IPS DF 6.9 (cell line): ENCODE results near the gene CCDC91.

ENCODE experiments used
- DNase-seq: peaks from one replicate; pipeline ENCODE4 v3.0.0-alpha.2; 2013; ENCODE audit warnings: low read depth, low spot score
- H3K27ac ChIP-seq: one replicate; pipeline ENCODE4 v1.5.1; 2013; ENCODE audit warnings: low read length, control low read depth
- H3K27me3 ChIP-seq: 2 replicates; pipeline ENCODE4 v1.6.1; 2013; ENCODE audit warnings: mild to moderate bottlenecking, low read length; ENCODE audit not compliant: control insufficient read depth, insufficient read depth
- H3K36me3 ChIP-seq: 2 replicates; pipeline ENCODE4 v1.6.1; 2013; ENCODE audit warnings: low read length; ENCODE audit not compliant: control insufficient read depth, insufficient read depth
- H3K4me1 ChIP-seq: 2 replicates; pipeline ENCODE4 v1.6.1; 2013; ENCODE audit warnings: low read length; ENCODE audit not compliant: control insufficient read depth, insufficient read depth
- H3K4me3 ChIP-seq: 2 replicates; pipeline ENCODE4 v1.5.1; 2013; ENCODE audit warnings: mild to moderate bottlenecking, low read length
- H3K9me3 ChIP-seq: 2 replicates; pipeline ENCODE4 v1.6.1; 2013; ENCODE audit warnings: low read length, inconsistent platforms; ENCODE audit not compliant: control insufficient read depth, insufficient read depth
- WGBS: extraction: QIAGEN DNeasy Blood & Tissue Kit; methylation state at CpG from one replicate; pipeline ENCODE4 v1.1.7; 2013; ENCODE audit warnings: mixed read lengths, missing lambda C conversion rate; ENCODE audit not compliant: insufficient read length, insufficient coverage; 5-methylcytosine and 5-hydroxymethylcytosine counted together

Gene CCDC91

GRCh38 chr12:28231248-28231647, 41.0 kb downstream of the CCDC91 start:
- H3K36me3 ChIP-seq = no peaks in the 10 kb centered on the region

GRCh38 chr12:28232211-28232928, 42.1 kb downstream of the CCDC91 start:
- H3K4me3 ChIP-seq = no peak overlapping the region
- no peak overlapping the region for H3K27ac ChIP-seq
- H3K27me3 ChIP-seq = no peaks in the 10 kb centered on the region
- no CpG with 5 or more reads among the region's 2 CpGs for WGBS
- DNase-seq = no peak
- no peaks in the 10 kb centered on the region for H3K9me3 ChIP-seq
- H3K36me3 ChIP-seq = no peaks in the 10 kb centered on the region
- H3K4me1 ChIP-seq = no peaks in the 10 kb centered on the region

More at GRCh38 chr12:28231248-28231647, 41.0 kb downstream of the CCDC91 start:
- no peak overlapping the region for H3K27ac ChIP-seq
- no peak for DNase-seq
- H3K9me3 ChIP-seq = no peaks in the 10 kb centered on the region
- H3K4me3 ChIP-seq = no peak overlapping the region
- H3K4me1 ChIP-seq = no peaks in the 10 kb centered on the region
- H3K27me3 ChIP-seq = no peaks in the 10 kb centered on the region

- no peaks in the 10 kb centered on the region for H3K27me3 ChIP-seq
- H3K9me3 ChIP-seq = no peaks in the 10 kb centered on the region
- no peak for DNase-seq
- no peak overlapping the region for H3K27ac ChIP-seq
- no peaks in the 10 kb centered on the region for H3K4me1 ChIP-seq
- H3K36me3 ChIP-seq = no peaks in the 10 kb centered on the region
- no peak overlapping the region for H3K4me3 ChIP-seq
These were observed 44.2 kb downstream of the CCDC91 start for GRCh38 chr12:28234444-28234843.

- Histone ChIP-seq H3K4me3 (no peak overlapping the region), H3K36me3 (no peaks in the 10 kb centered on the region), H3K4me1 (no peaks in the 10 kb centered on the region), H3K27ac (no peak overlapping the region), H3K9me3 (no peaks in the 10 kb centered on the region), H3K27me3 (no peaks in the 10 kb centered on the region)
- no CpG with 5 or more reads among the region's 1 CpG for WGBS
- no peak for DNase-seq
These were observed 44.8 kb downstream of the CCDC91 start for GRCh38 chr12:28235015-28235414.

GRCh38 chr12:28235985-28236384, 45.7 kb downstream of the CCDC91 start:
- Histone ChIP-seq H3K27me3 (no peaks in the 10 kb centered on the region), H3K36me3 (no peaks in the 10 kb centered on the region), H3K4me1 (no peaks in the 10 kb centered on the region), H3K27ac (no peak overlapping the region), H3K4me3 (no peak overlapping the region), H3K9me3 (no peaks in the 10 kb centered on the region)
- DNase-seq = no peak

GRCh38 chr12:28237423-28237822, 47.2 kb downstream of the CCDC91 start:
- no peaks in the 10 kb centered on the region for H3K4me1 ChIP-seq
- no peaks in the 10 kb centered on the region for H3K27me3 ChIP-seq
- DNase-seq = no peak
- no peaks in the 10 kb centered on the region for H3K36me3 ChIP-seq
- no peaks in the 10 kb centered on the region for H3K9me3 ChIP-seq
- no peak overlapping the region for H3K27ac ChIP-seq
- H3K4me3 ChIP-seq = no peak overlapping the region

- H3K36me3 ChIP-seq = no peaks in the 10 kb centered on the region
- H3K4me1 ChIP-seq = no peaks in the 10 kb centered on the region
- no peak overlapping the region for H3K4me3 ChIP-seq
- WGBS = no CpG with 5 or more reads among the region's 3 CpGs
- H3K9me3 ChIP-seq = no peaks in the 10 kb centered on the region
- H3K27me3 ChIP-seq = no peaks in the 10 kb centered on the region
- no peak overlapping the region for H3K27ac ChIP-seq
- DNase-seq = no peak
These were observed 49.7 kb downstream of the CCDC91 start for GRCh38 chr12:28239918-28240317.

GRCh38 chr12:28240853-28241252, 50.6 kb downstream of the CCDC91 start:
- Histone ChIP-seq H3K4me1 (no peaks in the 10 kb centered on the region), H3K36me3 (no peaks in the 10 kb centered on the region), H3K27me3 (no peaks in the 10 kb centered on the region), H3K27ac (no peak overlapping the region), H3K9me3 (no peaks in the 10 kb centered on the region), H3K4me3 (no peak overlapping the region)
- DNase-seq = no peak

DNA sequence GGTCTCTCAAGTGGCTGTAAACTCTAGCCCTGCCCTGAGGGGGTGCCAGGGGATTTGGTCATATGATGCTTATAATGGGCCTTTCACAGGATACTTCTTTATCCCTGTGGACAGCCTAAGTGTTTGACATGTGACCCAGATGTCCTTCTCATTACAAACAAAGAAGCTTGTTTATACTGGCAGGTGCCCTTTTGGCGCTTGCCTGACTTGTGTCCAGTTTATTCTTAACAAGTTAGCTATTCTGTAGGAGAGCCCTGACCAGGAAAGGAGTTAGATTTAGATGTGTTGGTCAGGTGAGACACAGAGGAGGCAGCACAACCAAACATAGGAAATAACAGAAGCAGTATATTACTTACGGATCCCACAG, 51.9 kb downstream of the CCDC91 start:
- no peak overlapping the region for H3K4me3 ChIP-seq
- no peaks in the 10 kb centered on the region for H3K9me3 ChIP-seq
- no CpG with 5 or more reads among the region's 2 CpGs for WGBS
- no peak overlapping the region for H3K27ac ChIP-seq
- no peaks in the 10 kb centered on the region for H3K36me3 ChIP-seq
- no peak for DNase-seq
- H3K4me1 ChIP-seq = no peaks in the 10 kb centered on the region
- H3K27me3 ChIP-seq = no peaks in the 10 kb centered on the region

DNA sequence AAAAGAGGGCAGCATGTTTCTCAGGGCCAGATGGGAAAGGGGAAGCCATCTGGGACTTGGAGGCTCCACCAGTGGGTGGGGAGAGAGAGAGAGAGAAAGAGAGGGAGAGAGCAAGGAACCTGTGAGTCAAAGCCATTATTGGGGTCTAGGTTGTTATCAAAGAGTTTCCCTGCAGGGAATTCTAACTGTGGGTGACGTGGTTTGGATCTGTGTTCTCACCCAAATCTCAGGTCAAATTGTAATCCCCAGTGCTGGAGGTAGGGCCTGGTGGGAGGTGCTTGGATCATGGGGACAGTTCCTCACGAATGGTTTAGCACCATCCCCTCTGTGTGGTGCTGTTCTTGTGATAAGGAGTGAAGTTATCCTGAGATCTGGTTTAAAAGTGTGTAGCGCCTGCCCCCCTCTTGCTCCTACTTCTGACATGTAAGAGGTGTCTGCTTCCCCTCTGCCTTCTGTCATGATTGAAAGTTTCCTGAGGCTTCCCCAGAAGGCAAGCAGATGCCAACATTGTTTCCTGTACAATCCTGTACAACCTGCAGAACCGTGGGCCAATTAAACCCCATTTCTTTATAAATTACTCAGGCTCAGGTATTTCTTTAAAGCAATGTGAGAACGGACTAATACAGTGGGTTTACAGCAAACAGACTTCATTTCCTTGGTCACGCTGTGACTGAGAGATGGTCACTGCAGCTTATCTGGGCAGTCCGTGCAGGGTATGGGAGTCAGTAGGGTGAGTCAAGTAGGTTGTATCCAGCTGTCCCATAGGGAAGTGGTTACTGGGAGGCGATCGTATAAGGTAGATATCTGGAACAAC, 52.4 kb downstream of the CCDC91 start:
- H3K4me1 ChIP-seq = no peaks in the 10 kb centered on the region
- no CpG with 5 or more reads among the region's 9 CpGs for WGBS
- no peaks in the 10 kb centered on the region for H3K27me3 ChIP-seq
- no peaks in the 10 kb centered on the region for H3K36me3 ChIP-seq
- no peak overlapping the region for H3K27ac ChIP-seq
- no peaks in the 10 kb centered on the region for H3K9me3 ChIP-seq
- H3K4me3 ChIP-seq = no peak overlapping the region
- no peak for DNase-seq

DNA sequence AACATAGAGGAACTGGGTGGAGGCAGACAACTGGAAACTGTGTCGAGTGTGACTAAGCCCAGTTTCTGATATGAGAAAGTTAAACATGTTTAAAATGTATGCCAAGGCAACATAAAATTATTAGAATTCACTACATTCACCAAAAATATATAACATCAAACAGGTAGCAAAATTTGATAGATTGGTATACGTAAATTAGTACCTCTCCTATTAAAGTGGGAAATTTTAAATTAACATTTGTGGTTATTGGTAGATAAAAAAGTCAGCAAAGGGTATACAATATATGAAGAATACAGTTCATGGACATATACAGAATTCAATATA, 53.0 kb downstream of the CCDC91 start:
- no peak overlapping the region for H3K4me3 ChIP-seq

More for the DNA sequence above, 53.0 kb downstream of the CCDC91 start:
- no peaks in the 10 kb centered on the region for H3K9me3 ChIP-seq
- H3K27me3 ChIP-seq = no peaks in the 10 kb centered on the region
- no CpG with 5 or more reads among the region's 2 CpGs for WGBS
- no peaks in the 10 kb centered on the region for H3K36me3 ChIP-seq
- no peaks in the 10 kb centered on the region for H3K4me1 ChIP-seq
- DNase-seq = no peak
- H3K27ac ChIP-seq = no peak overlapping the region
